Heart left ventricle (tissue), 16 donors: ENCODE results near the gene ANO4. TPM values are rescaled to one million over a fixed set of nuclear protein-coding genes. Genes with fewer than 3 reads are reported as not detected.

Experiments used
- ATAC-seq, 4 donors: fragments of 200-7000 bp; cut with Tn5 transposase; one replicate each; pipeline ENCODE4 v1.9.1; 2020 to 2022; ENCODE audit warnings: moderate library complexity in 4 of 4, mild to moderate bottlenecking in 3 of 4, moderate number of reproducible peaks in 1 of 4
- DNase-seq, 5 donors: peaks; one replicate each; pipeline ENCODE4 v3.0.0-alpha.2; 2020
- H3K27ac ChIP-seq, 12 donors: fragments of 200-600 bp; sonication (generic) in 4 of 12; one replicate each; pipeline versions ENCODE4 v1.5.0 to v1.8.0; 2016 to 2022; ENCODE audit warnings: mild to moderate bottlenecking in 2 of 12
- H3K27me3 ChIP-seq, 9 donors: fragments of 200-600 bp; sonication (generic) in 2 of 9; one replicate each; pipeline versions ENCODE4 v1.5.1 to v1.8.0; 2016 to 2022; ENCODE audit warnings: mild to moderate bottlenecking in 3 of 9
- H3K36me3 ChIP-seq, 9 donors: fragments of 200-600 bp; sonication (generic) in 2 of 9; one replicate each; pipeline versions ENCODE4 v1.5.0 to v1.8.0; 2018 to 2022; ENCODE audit warnings: mild to moderate bottlenecking in 2 of 9
- H3K4me1 ChIP-seq, 12 donors: fragments of 200-600 bp; sonication (generic) in 4 of 12; one replicate each; pipeline versions ENCODE4 v1.5.0 to v1.8.0; 2016 to 2022; ENCODE audit warnings: mild to moderate bottlenecking in 3 of 12
- H3K4me3 ChIP-seq, 12 donors: fragments of 200-600 bp; sonication (generic) in 4 of 12; one replicate each; pipeline versions ENCODE4 v1.5.0 to v1.8.0; 2017 to 2022; ENCODE audit warnings: mild to moderate bottlenecking in 9 of 12, moderate library complexity in 4 of 12
- H3K9me3 ChIP-seq, 12 donors: fragments of 200-600 bp; sonication (generic) in 4 of 12; one replicate each; pipeline versions ENCODE4 v1.5.0 to v1.8.0; 2016 to 2022; ENCODE audit warnings: mild to moderate bottlenecking in 1 of 12
- POLR2A ChIP-seq, 2 donors: fragments of 450-650 bp; IDR thresholded peaks; one replicate each; pipeline ENCODE4 v1.6.1; 2017; ENCODE audit warnings: antibody characterized with exemption in 2 of 2, mild to moderate bottlenecking in 2 of 2, moderate library complexity in 2 of 2
- WGBS, 4 donors: extraction: QIAGEN DNeasy Blood & Tissue Kit in 2 of 4; methylation state at CpG; one replicate each; pipeline versions ENCODE4 v1.1.5 to v1.1.7; 2013 to 2018; 5-methylcytosine and 5-hydroxymethylcytosine counted together
- intact Hi-C, 10 donors: fragments of 100-400 bp; cut with DNase I; formaldehyde crosslinking; loops; one replicate each; pipeline versions ENCODE4 v1.11.1 to v1.14.2; 2022
- polyA plus RNA-seq, 2 donors: library from polyadenylated mRNA; stranded (reverse); fragments of 200-250 nt; gene quantifications; one replicate each; pipeline ENCODE4 v1.2.3, GENCODE V29; 2013
- total RNA-seq, 9 donors: library from RNA; depleted of rRNA in 2 of 9; stranded (reverse); fragments of >200 nt in 2 of 9; fragmentation: NEBNext Ultra II Directional in 3 of 9; extraction: Animal tissue kit (Norgen Biotek cat#: 25700) in 3 of 9; gene quantifications; one replicate each; pipeline versions ENCODE4 v1.1.0 to v1.2.4, GENCODE V29; 2016 to 2023
- TF ChIP-seq, protein P1 (sequence below), 12 donors: fragments of 200-600 bp; sonication (generic) in 4 of 12; IDR thresholded peaks; one replicate each; pipeline versions ENCODE4 v1.5.0 to v1.8.0; 2018 to 2022; ENCODE audit warnings: antibody characterized with exemption in 12 of 12, mild to moderate bottlenecking in 5 of 12
- donor health status: ischemic (EF 13 %, LVEDD 7.1; RV severe dilation, severe dysfunction).
- donor health status: healthy with polysubstance abuse.
- donor health status: DM: no; HTN: yes; CAD: no.
- donor health status: DM: no; HTN: no; CAD: no.
- donor health status: ischemic (EF 25% LVEDD 6.9; RV normal size, moderate dysfunction).
- donor health status: ischemic (EF 25% LVEDD 5.7; RV mildly dilated, moderate dysfunction).
- donor health status: healthy.
- donor health status: DM: yes; HTN: yes; CAD: no.
- donor health status: ischemic (EF 35%, LVEDD 5.7; RV mildly dilated, moderate dysfunction).
- donor health status: nonischemic (EF 11% LVEDD 7.7; RV severe dilation, severe dysfunction).
- donor health status: DM: yes; HTN: yes; CAD: no.
- donor health status: PGD.
- donor health status: ischemic (EF 29% LVEDD 5.4; RV normal size, mild dysfunction).
- donor health status: nonischemic (EF 23%, LVEDD 6.1; RV moderate dilation, normal function).

ANO4 gene
- total and polyA plus RNA-seq, 11 donors, result 0.05 to 0.50 (median 0.12) TPM; not detected in 6

DNA sequence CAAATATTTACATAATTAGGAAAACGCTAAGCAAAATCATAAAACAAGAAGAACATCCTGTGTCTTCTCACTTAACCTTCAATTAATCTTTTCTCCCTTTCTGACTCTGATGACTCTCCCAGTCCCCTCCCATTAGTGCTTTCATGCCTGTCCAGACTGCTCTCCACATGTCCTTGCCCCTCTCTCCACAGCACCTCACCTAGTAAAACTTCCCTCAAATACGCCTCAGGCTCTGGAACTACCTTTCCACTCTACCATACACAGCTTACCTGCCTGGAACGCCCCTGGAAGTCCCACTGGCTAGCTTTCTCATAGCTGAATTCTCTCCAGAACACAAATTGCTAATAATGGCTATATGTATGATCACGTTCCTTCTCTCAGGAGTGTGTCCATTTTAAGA lies 370.7 kb downstream of the ANO4 start:
- Histone ChIP-seq H3K36me3 (no peaks in the 10 kb centered on the region), H3K4me1 (no peaks in the 10 kb centered on the region), H3K27me3 (no peaks in the 10 kb centered on the region), H3K9me3 (no peaks in the 10 kb centered on the region), H3K4me3 (no peak overlapping the region), H3K27ac (no peak overlapping the region)
- intact Hi-C loops, result no loop called here
- 75 to 78% (median 76%) methylated on average over 4 of the region's 4 CpGs for WGBS, 4 donors
- no peak for TF ChIP-seq POLR2A (IDR thresholded peaks at IDR 0.05)
- TF ChIP-seq, protein P1, sequence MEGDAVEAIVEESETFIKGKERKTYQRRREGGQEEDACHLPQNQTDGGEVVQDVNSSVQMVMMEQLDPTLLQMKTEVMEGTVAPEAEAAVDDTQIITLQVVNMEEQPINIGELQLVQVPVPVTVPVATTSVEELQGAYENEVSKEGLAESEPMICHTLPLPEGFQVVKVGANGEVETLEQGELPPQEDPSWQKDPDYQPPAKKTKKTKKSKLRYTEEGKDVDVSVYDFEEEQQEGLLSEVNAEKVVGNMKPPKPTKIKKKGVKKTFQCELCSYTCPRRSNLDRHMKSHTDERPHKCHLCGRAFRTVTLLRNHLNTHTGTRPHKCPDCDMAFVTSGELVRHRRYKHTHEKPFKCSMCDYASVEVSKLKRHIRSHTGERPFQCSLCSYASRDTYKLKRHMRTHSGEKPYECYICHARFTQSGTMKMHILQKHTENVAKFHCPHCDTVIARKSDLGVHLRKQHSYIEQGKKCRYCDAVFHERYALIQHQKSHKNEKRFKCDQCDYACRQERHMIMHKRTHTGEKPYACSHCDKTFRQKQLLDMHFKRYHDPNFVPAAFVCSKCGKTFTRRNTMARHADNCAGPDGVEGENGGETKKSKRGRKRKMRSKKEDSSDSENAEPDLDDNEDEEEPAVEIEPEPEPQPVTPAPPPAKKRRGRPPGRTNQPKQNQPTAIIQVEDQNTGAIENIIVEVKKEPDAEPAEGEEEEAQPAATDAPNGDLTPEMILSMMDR (IDR thresholded peaks at IDR 0.05), result no peak
- DNase-seq, result no peak
- ATAC-seq, result no peak

DNA sequence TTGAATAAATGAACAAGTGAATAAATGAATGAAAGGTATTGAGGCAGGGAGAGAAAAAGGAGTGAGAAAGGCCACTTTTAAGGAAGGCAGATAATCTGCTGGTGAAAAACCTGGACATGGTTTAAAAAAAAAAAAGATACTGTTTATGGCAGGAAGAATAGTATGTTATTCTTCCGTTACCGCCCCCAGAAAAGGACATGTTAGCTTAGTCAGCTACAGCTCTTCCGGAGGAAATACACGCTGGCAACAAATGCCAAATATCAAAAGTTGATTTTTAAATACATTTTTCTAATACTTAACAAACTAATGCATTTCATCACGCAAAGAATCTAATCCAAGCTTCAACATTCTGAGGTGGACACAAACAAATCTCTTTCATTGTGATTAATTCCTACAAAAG lies 372.3 kb downstream of the ANO4 start:
- ATAC-seq (no peak), DNase-seq (no peak)
- 43 to 70% (median 58%) methylated on average over 5 of the region's 5 CpGs for WGBS, 4 donors
- Histone ChIP-seq H3K36me3 (no peaks in the 10 kb centered on the region), H3K9me3 (no peaks in the 10 kb centered on the region), H3K4me1 (no peaks in the 10 kb centered on the region), H3K4me3 (no peak overlapping the region), H3K27ac (no peak overlapping the region), H3K27me3 (no peaks in the 10 kb centered on the region)
- intact Hi-C loops, result no loop called here
- no peak for TF ChIP-seq POLR2A (IDR thresholded peaks at IDR 0.05)
- TF ChIP-seq, protein P1 (IDR thresholded peaks at IDR 0.05), result no peak

DNA sequence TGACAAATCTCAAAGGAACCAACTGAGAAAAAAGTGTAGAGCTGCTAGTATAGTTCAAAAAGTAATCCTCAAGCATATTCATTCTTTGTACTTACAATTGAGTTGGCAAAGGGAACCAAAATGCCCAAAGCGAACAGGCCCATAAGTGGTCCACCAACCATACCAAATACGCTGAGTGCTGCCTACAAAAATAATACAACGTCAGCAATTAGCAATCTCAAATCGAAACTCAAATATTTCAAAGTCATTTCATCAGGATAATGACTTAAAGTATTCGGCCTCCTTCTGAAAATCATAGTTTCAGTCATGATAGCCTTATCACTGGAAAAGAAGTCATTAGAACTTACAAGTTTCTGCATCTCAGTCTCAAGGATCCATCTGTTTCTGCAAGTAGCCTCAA lies 373.4 kb downstream of the ANO4 start:
- Histone ChIP-seq H3K27ac (no peak overlapping the region), H3K4me1 (no peaks in the 10 kb centered on the region), H3K4me3 (no peak overlapping the region), H3K9me3 (no peaks in the 10 kb centered on the region), H3K27me3 (no peaks in the 10 kb centered on the region), H3K36me3 (no peaks in the 10 kb centered on the region)
- 83 to 88% (median 87%) methylated on average over 5 of the region's 5 CpGs for WGBS, 4 donors
- no peak for ATAC-seq
- no peak for DNase-seq
- intact Hi-C loops, result no loop called here
- TF ChIP-seq POLR2A (IDR thresholded peaks at IDR 0.05), result no peak
- TF ChIP-seq, protein P1 (IDR thresholded peaks at IDR 0.05), result no peak

- no peak overlapping the region for H3K4me3 ChIP-seq
- H3K36me3 ChIP-seq, result no peaks in the 10 kb centered on the region
- intact Hi-C loops, result no loop called here
- DNase-seq (no peak), ATAC-seq (no peak)
- H3K4me1 ChIP-seq, result no peaks in the 10 kb centered on the region
- H3K27ac ChIP-seq, result no peak overlapping the region
- peaks cover 0 to 10% (median 0%) of the 10 kb centered on the region in 12 donors for H3K9me3 ChIP-seq
- H3K27me3 ChIP-seq, result no peaks in the 10 kb centered on the region
- TF ChIP-seq, protein P1 (IDR thresholded peaks at IDR 0.05), result no peak
- TF ChIP-seq POLR2A (IDR thresholded peaks at IDR 0.05), result no peak
- 34 to 38% (median 36%) methylated on average over 4 to 5 of the region's 5 CpGs for WGBS, 4 donors
Observed at GRCh38 chr12:101172316-101172715, 377.7 kb downstream of the ANO4 start.
